Neuronal stem cell (in vitro differentiated cells): ENCODE data around the gene SPATS2L.

Experiments
- DNase-seq: peaks from one replicate; pipeline ENCODE4 v3.0.0-alpha.2; 2013; ENCODE audit warnings: low spot score
- H2AFZ ChIP-seq: one replicate; pipeline ENCODE4 v1.6.1; 2013; ENCODE audit warnings: mild to moderate bottlenecking, low read length, inconsistent platforms
- H2AK5ac ChIP-seq: 2 replicates; pipeline ENCODE4 v1.6.1; 2013; ENCODE audit warnings: low read depth, mild to moderate bottlenecking, inconsistent platforms, low read length, moderate library complexity, mixed read lengths
- H2BK120ac ChIP-seq: 2 replicates; pipeline ENCODE4 v1.6.1; 2013; ENCODE audit warnings: low read depth, mild to moderate bottlenecking, inconsistent platforms, low read length, moderate library complexity, mixed read lengths
- H2BK12ac ChIP-seq: one replicate; pipeline ENCODE4 v1.6.1; 2013; ENCODE audit warnings: low read length, inconsistent platforms
- H2BK15ac ChIP-seq: 2 replicates; pipeline ENCODE4 v1.6.1; 2013; ENCODE audit warnings: mild to moderate bottlenecking, low read length, inconsistent platforms, mixed read lengths
- H2BK5ac ChIP-seq: one replicate; pipeline ENCODE4 v1.6.1; 2013; ENCODE audit warnings: inconsistent platforms, mild to moderate bottlenecking, low read length, moderate library complexity
- H3K14ac ChIP-seq: one replicate; pipeline ENCODE4 v1.6.1; 2013; ENCODE audit warnings: low read length, inconsistent platforms
- H3K18ac ChIP-seq: 2 replicates; pipeline ENCODE4 v1.6.1; 2013; ENCODE audit warnings: low read length, inconsistent platforms
- H3K23ac ChIP-seq: 2 replicates; pipeline ENCODE4 v1.6.1; 2013; ENCODE audit warnings: low read depth, mild to moderate bottlenecking, mixed read lengths, low read length, inconsistent platforms; ENCODE audit not compliant: poor library complexity
- H3K27ac ChIP-seq: replicated peaks from 3 replicates; pipeline ENCODE4 v1.5.1; 2013; ENCODE audit warnings: low read length, inconsistent platforms
- H3K27me3 ChIP-seq, 3 experiments: 2 replicates each; pipeline ENCODE4 v1.6.1; 2013; ENCODE audit warnings: low read length in 3 of 3, mild to moderate bottlenecking in 2 of 3, inconsistent platforms in 1 of 3, low read depth in 1 of 3, mixed read lengths in 1 of 3, moderate library complexity in 1 of 3; ENCODE audit not compliant: control insufficient read depth in 3 of 3, insufficient read depth in 3 of 3
- H3K36me3 ChIP-seq, 2 donors: replicated peaks in 1 of 2; 2 replicates each; pipeline ENCODE4 v1.6.1; 2013; ENCODE audit warnings: low read length in 2 of 2; ENCODE audit not compliant: control insufficient read depth in 2 of 2, insufficient read depth in 2 of 2
- H3K4ac ChIP-seq: 2 replicates; pipeline ENCODE4 v1.6.1; 2013; ENCODE audit warnings: inconsistent platforms, mild to moderate bottlenecking, low read length, moderate library complexity
- H3K4me1 ChIP-seq, 2 donors: 1 replicate in 1 of 2; 2 replicates in 1 of 2; pipeline ENCODE4 v1.6.1; 2013; ENCODE audit warnings: low read length in 2 of 2, low read depth in 1 of 2; ENCODE audit not compliant: control insufficient read depth in 2 of 2, insufficient read depth in 1 of 2
- H3K4me2 ChIP-seq: one replicate; pipeline ENCODE4 v1.6.1; 2013; ENCODE audit warnings: mild to moderate bottlenecking, low read length, inconsistent platforms; ENCODE audit not compliant: insufficient read depth, poor library complexity, severe bottlenecking
- H3K4me3 ChIP-seq, 2 donors: 2 replicates each; pipeline ENCODE4 v1.5.1; 2013; ENCODE audit warnings: low read length in 2 of 2, mild to moderate bottlenecking in 2 of 2, inconsistent platforms in 1 of 2, moderate library complexity in 1 of 2
- H3K79me1 ChIP-seq: one replicate; pipeline ENCODE4 v1.6.1; 2013; ENCODE audit warnings: low read depth, mild to moderate bottlenecking, inconsistent platforms, low read length, moderate library complexity
- H3K9ac ChIP-seq: one replicate; pipeline ENCODE4 v1.6.1; 2013; ENCODE audit warnings: mild to moderate bottlenecking, low read depth, low read length, inconsistent platforms; ENCODE audit not compliant: poor library complexity
- H3K9me3 ChIP-seq, 2 donors: replicated peaks in 1 of 2; 2 replicates each; pipeline versions ENCODE3 to v1.6.1; 2013; ENCODE audit warnings: low read length in 2 of 2, mild to moderate bottlenecking in 2 of 2, inconsistent platforms in 1 of 2, low read depth in 1 of 2, mixed read lengths in 1 of 2, moderate library complexity in 1 of 2; ENCODE audit not compliant: control insufficient read depth in 2 of 2, insufficient read depth in 1 of 2
- H4K8ac ChIP-seq: one replicate; pipeline ENCODE4 v1.6.1; 2013; ENCODE audit warnings: low read depth, mild to moderate bottlenecking, inconsistent platforms, low read length, moderate library complexity
- H4K91ac ChIP-seq: one replicate; pipeline ENCODE4 v1.6.1; 2013; ENCODE audit warnings: low read length, low read depth, mild to moderate bottlenecking, inconsistent platforms; ENCODE audit not compliant: poor library complexity
- WGBS, 2 donors: extraction: QIAGEN DNeasy Blood & Tissue Kit; methylation state at CpG; one replicate each; pipeline ENCODE4 v1.1.7; 2013; ENCODE audit warnings: missing lambda C conversion rate in 2 of 2, mixed read lengths in 1 of 2; ENCODE audit not compliant: insufficient read length in 2 of 2, insufficient replicate concordance in 1 of 2; ENCODE audit errors: extremely low coverage in 2 of 2; 5-methylcytosine and 5-hydroxymethylcytosine counted together

Gene SPATS2L

DNA sequence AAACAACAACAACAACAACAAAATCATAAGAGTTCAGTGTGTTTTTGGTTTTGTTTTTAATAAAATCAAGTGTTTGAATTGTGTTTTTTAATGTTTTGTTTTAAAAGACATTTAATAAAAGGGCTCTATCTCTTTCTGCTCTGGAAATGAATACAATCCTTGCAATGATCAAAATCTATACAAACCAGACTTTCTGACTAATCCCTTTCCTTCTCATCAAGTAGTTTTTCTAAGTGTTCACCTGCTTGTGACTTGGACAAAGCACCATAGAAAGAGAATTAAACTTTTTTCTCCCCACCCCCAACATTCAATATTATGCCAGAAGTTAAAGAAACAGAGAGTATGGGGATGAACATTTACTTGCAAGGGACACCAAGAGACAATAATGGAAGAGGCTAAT lies 142.0 kb downstream of the SPATS2L start:
- Histone ChIP-seq H2BK12ac (no peak overlapping the region), H3K27ac (no peak overlapping the region), H2BK5ac (no peak overlapping the region), H4K91ac (no peak overlapping the region), H3K18ac (no peak overlapping the region), H3K14ac (no peak overlapping the region), H2BK15ac (no peak overlapping the region), H3K4me3 (no peak overlapping the region), H3K4ac (no peak overlapping the region), H3K9ac (no peak overlapping the region), H3K23ac (no peak overlapping the region), H3K79me1 (no peaks in the 10 kb centered on the region), H2AK5ac (no peak overlapping the region), H2AFZ (no peak overlapping the region), H3K9me3 (no peaks in the 10 kb centered on the region), H4K8ac (no peak overlapping the region), H2BK120ac (no peak overlapping the region), H3K36me3 (peaks cover 0 to 46% of the 10 kb centered on the region in 2 donors), H3K4me2 (no peak overlapping the region), H3K4me1 (peaks cover 0 to under 1% of the 10 kb centered on the region in 2 donors), H3K27me3 (no peaks in the 10 kb centered on the region)
- no peak for DNase-seq

DNA sequence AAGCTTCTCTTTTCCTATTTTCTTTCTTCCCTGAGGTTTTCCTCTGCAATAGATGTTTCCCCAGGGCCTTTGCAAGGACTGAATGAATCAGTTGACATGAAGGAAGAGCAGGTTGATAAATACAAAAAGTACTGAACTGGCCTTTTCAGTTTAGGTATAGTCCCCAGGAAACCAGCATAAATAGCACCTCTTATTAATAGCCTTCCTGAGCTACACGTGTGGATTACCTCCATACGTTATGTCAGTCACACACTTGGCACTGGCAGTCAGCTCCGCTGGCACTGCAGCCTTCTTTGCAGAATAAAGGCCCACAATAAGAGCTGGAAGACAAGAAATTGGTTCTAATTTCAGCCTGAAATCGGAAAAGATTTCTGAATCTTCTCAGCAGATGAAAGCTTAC lies 142.7 kb downstream of the SPATS2L start:
- Histone ChIP-seq H2BK12ac (no peak overlapping the region), H2BK15ac (no peak overlapping the region), H3K79me1 (no peaks in the 10 kb centered on the region), H3K27ac (no peak overlapping the region), H4K91ac (no peak overlapping the region), H3K27me3 (no peaks in the 10 kb centered on the region), H2AFZ (no peak overlapping the region), H4K8ac (no peak overlapping the region), H2BK120ac (no peak overlapping the region), H3K4me2 (no peak overlapping the region), H2AK5ac (no peak overlapping the region), H3K4ac (no peak overlapping the region), H3K9ac (no peak overlapping the region), H3K23ac (no peak overlapping the region), H3K18ac (no peak overlapping the region), H3K4me1 (peaks cover 0 to 5% of the 10 kb centered on the region in 2 donors), H3K36me3 (peaks cover 0 to 40% of the 10 kb centered on the region in 2 donors), H3K14ac (no peak overlapping the region), H2BK5ac (no peak overlapping the region), H3K9me3 (no peaks in the 10 kb centered on the region), H3K4me3 (no peak overlapping the region)
- DNase-seq, result no peak
- WGBS, 2 donors, result no CpG with 5 or more reads among the region's 4 CpGs

DNA sequence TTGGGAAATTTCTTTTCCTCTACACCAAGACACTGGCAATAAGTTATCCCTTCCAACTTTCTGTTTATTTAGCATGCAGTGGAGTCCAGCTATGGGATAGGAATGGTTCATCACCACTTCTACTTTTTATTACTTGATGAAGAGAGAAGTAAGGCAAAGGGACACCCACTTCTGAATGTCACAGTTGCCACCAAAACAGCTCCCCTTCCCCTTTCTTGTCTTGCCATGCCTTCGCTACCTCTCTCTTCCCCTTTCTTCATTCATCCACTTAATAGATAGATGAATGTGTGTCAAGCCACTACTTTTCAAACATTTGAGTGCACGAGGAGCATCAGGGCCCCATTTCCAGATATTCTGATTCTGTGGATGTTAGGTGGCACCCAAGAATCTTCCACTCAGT lies 143.8 kb downstream of the SPATS2L start:
- no peak overlapping the region for H3K27ac ChIP-seq
- H2BK12ac ChIP-seq, result no peak overlapping the region
- no peak overlapping the region for H2BK120ac ChIP-seq
- no peak overlapping the region for H3K4me2 ChIP-seq
- no peaks in the 10 kb centered on the region for H3K79me1 ChIP-seq
- no peak for DNase-seq
- H3K4ac ChIP-seq, result no peak overlapping the region
- peaks cover 0 to 5% of the 10 kb centered on the region in 2 donors for H3K4me1 ChIP-seq
- no peak overlapping the region for H3K23ac ChIP-seq
- H4K91ac ChIP-seq, result no peak overlapping the region
- no peak overlapping the region for H2AFZ ChIP-seq
- no peak overlapping the region for H3K9ac ChIP-seq
- peaks cover 0 to under 1% of the 10 kb centered on the region in 2 donors for H3K9me3 ChIP-seq
- no peak overlapping the region for H3K18ac ChIP-seq
- no CpG with 5 or more reads among the region's 2 CpGs for WGBS, 2 donors
- H2BK5ac ChIP-seq, result no peak overlapping the region
- no peak overlapping the region for H2BK15ac ChIP-seq
- H2AK5ac ChIP-seq, result no peak overlapping the region
- H4K8ac ChIP-seq, result no peak overlapping the region
- H3K27me3 ChIP-seq, result no peaks in the 10 kb centered on the region
- no peak overlapping the region for H3K14ac ChIP-seq
- H3K4me3 ChIP-seq, result no peak overlapping the region
- H3K36me3 ChIP-seq, result peaks cover 0 to 38% of the 10 kb centered on the region in 2 donors

DNA sequence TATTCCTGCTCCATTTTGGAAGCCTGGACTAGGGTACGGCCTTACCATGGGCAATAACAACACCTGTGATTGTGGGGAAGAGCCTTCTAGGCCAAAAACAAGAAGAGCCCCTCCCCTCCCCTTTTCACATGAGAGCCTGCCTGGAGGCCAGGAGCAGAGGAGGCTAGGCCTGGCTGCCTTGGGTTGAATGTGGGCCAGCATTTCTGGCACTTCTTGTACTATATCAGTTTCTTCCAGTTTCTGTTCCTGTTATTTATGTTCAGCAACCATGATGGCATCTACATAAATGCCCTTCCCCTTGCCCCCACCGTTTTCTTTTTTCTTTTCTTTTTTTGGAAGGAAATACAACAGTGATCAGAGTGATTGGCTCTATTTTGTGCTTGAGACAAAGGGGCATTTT lies 145.0 kb downstream of the SPATS2L start:
- Histone ChIP-seq H3K9me3 (peaks cover 0 to 2% of the 10 kb centered on the region in 2 donors), H4K8ac (no peak overlapping the region), H3K36me3 (peaks cover 0 to 31% of the 10 kb centered on the region in 2 donors), H4K91ac (no peak overlapping the region), H2AFZ (no peak overlapping the region), H3K4me3 (no peak overlapping the region), H3K4me1 (peaks cover 0 to 5% of the 10 kb centered on the region in 2 donors), H3K23ac (no peak overlapping the region), H2BK15ac (no peak overlapping the region), H2BK120ac (no peak overlapping the region), H3K4me2 (no peak overlapping the region), H2BK5ac (no peak overlapping the region), H3K4ac (no peak overlapping the region), H3K79me1 (no peaks in the 10 kb centered on the region), H2AK5ac (no peak overlapping the region), H3K27me3 (no peaks in the 10 kb centered on the region), H3K27ac (no peak overlapping the region), H3K18ac (no peak overlapping the region), H3K9ac (no peak overlapping the region), H2BK12ac (no peak overlapping the region), H3K14ac (no peak overlapping the region)
- no CpG with 5 or more reads among the region's 2 CpGs for WGBS, 2 donors
- no peak for DNase-seq
